HS-27A (cell line): Measurements from ENCODE around the gene PTGIS.
"Not testable (repeated sequence)": the region's sequence is repeated elsewhere in the genome, so short reads cannot be mapped to it uniquely, and the experiment has no call there.

ENCODE experiments used
- DNase-seq: peaks from one replicate; pipeline ENCODE4 v3.0.0-alpha.2; 2012; ENCODE audit warnings: low read depth, missing footprints

PTGIS gene

DNA sequence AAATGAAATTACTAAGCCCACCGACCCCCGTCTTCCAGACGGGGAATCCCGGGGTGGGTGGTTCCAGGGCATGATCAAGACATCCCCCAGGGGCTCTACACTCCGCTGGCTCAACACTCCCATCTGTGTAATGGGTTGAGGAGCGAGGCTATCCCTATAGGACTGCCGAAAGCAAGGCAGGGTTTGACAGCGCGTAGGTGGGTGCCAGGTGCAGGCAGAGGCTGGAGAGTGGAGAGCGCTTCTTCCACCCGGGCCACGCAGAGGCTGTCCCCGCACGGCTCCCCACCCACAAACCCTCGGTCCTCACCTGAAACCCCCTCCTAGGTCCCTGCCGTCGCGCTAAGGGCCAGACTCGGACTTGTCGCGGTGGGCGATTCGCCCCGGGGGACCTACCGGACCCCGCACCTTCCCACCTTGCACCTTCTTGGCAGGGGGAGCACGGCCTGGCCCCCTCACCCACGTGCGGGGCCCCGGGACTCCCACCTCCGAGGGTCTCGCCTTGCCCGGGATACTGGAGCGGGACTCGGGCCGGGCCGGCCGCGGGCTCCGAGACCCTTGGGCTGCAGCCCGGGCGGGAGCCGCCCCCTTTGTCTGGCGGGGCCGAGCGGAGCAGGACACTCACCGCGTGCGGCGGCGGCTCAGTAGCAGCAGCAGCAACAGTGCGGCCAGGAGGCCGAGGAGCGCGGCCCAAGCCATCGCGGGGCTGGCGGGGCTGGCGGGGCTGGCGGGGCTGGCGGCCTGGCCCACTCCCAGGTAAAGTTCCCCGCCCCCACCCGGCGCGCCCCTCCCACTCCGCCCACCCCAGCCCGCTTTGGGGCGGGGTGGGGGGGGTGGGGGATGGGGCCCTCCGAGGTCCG is at the start of gene PTGIS:
Gene PTGIS (minus strand): TSS at position 717 of the 857 bp plus-strand sequence. CDS start 21 bp downstream, at position 696.
- DNase-seq = no peak

DNA sequence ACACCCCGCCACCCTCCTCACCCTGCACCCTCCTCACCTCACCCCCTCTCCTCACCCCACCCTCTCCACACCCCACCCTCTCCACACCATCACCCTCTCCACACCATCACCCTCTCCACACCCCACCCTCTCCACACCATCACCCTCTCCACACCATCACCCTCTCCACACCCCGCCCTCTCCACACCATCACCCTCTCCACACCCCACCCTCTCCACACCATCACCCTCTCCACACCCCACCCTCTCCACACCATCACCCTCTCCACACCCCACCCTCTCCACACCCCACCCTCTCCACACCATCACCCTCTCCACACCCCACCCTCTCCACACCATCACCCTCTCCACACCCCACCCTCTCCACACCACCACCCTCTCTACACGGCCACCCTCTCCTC is 49.5 kb upstream of the PTGIS start:
- DNase-seq = not testable (repeated sequence)

DNA sequence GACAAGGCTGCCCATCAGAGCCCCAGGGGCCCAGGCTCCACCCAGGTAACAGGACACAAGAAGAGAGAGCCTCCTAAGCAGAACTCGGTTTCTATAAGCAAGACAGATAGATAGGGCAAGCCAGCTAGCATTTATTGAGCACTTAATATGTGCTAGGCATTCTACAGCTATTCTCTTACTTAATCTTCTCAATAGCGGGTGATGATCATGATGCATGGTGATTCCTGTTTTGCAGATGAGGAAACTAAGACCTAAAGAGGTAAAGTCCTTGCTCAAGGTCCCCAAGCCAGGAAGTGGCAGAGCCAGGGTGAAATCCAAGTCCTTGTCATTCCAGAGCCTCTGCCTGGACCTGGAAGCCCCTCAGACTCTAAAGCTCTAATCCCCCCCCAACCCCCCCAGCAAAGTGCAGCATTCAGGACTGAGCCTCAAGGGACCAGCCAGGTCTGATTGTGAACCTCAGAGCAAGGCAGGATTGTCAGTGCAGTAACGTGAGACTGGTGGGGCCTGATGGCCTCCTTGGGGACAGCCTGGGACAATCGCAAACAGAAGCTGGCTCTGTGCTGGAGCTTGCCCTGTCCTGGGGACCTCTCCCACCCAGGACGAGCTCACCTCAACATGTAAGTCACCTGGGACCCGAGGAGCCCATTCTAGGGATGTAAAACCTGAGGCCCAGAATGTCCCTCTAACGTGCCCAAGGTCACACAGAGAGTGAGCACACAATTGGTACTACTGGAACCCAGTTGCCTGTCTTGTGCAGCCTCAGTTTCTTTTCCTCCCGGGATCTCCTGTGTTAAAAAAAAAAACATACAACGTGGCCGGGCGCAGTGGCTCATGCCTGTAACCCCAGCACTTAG is 48.4 kb upstream of the PTGIS start:
- DNase-seq = no peak

DNA sequence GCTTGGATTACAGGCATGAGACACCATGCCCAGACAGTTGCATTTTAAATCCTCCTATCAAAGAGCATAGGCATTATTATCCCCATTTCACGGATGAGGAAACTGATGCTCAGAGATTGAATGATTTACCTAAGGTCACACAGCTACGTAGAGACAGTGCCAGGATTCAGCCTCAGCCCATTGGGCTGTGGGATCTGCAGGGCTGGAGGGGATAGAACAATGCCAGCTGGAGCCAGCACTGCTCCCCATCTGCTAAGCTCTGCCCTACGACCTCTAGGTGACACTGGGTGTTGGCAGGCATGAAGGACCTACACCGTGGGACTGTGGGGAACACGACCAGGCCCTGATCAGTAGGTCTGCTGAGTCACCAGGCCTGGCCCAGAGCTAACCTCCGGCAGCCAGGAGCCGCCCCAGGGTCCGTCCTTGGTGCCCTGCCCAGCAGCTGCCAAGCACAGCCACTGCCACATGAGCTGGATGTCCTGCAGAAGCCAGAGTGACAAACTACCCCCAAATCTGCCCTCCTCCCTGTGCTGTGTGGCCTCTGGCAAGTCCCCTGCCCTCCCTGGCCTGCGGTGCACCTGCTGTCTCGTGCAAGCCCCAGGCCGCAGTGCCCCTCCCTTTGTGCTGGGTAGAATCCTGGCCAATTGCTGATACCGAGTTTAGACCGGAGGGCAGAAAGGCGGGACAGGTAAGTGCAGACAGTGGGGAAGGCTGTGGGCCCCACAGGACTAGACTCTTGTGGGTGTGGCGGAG is 47.6 kb upstream of the PTGIS start:
- DNase-seq = no peak

DNA sequence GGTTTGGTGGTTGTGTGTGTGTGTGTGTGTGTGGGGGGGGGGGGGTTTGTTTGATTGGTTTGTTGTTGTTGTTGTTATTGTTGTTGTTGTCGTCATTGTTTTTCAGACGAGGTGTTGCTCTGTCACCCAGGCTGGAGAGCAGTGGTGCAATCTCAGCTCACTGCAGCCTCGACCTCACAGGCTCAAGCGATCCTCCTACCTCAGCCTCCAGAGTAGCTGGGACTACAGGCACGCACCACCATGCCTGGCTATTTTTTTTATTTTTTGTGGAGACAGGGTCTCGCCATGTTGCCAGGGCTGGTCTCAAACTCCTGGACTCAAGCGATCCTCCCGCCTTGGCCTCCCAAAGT is 47.1 kb upstream of the PTGIS start:
- not testable (repeated sequence) for DNase-seq

DNA sequence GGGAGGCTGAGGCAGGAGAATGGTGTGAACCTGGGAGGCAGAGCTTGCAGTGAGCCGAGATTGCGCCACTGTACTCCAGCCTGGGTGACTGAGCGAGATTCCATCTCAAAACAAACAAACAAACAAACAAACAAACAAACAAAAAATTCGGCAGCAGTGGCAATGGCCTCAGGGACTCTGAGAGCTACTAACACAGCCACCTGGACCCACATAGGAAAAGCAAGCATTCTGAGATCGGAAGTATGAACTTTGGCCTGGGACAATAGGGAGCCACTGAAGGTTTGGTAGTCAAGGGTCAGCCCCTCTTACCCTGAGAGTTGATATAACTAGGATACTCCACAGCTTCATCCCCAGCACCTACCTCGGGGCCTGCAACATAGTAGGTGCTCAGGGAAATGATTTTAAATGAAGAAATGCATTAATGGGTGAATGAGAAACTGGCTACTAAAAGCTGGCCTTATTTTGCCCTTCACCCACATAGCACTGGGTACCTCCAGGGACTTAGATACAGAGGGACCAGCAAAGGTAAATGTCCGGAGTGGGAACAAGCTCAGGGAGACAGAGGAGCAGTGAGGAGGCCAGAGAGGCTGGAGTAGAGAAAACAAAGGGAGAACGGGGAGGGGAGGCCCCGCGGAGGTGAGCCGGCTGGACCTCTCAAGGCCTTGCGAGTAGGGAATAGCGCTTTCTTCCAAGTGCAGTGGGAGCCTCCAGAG is 46.6 kb upstream of the PTGIS start:
- no peak for DNase-seq

DNA sequence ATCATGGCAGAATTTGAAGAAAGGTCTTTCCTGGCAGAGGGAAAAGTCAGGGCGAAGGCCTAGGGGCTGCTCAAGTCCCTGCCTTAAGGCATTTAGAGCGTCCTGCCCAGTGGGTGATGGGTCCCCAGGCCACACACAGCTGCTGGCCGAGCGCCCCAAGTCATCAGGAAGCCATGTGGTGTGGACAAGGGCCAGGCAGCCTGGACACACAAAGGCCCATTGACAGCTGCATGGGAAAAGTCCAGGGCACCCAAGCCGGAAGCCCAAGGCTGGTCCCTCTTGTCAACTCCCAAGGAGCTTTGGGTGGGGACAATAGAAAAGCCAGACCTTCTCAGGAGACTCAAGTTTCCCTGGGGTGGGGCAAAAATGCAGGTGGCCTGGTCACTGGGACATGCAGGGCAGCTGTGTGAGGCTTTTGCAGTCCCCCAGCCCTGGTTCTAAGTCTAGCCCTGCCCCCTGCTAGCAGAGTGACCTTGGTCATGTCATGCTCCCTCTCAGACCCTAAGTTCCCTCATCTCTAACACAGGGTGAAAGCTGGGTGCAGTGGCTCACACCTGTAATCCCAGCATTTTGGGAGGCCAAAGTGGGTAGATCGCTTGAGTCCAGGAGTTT is 44.3 kb upstream of the PTGIS start:
- no peak for DNase-seq

DNA sequence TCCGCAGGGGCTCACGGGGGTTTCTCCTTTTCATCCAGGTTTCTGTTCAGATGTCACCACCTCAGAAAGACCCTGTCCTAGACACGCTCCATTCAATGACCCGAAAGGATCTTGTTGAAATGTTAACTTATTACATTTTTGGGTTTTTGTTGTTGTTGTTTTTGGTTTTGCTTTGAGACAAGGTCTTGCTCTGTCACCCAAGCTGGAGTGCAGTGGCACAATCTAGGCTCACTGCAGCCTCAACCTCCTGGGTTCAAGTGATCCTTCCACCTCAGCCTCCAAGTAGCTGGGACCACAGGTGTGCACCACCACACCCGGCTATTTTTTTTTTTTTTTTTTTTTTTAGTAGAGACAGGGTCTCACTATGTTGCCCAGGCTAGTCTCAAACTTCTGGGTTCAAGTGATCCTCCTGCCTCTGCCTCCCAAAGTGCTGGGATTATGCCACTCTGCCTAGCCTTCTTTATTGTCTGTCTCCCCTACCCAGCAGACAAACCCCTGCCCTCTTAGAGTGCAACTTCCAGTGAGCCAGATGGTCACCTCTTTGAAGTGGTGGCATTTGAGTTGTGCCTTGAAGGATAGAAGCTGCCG is 43.7 kb upstream of the PTGIS start:
- not testable (repeated sequence) for DNase-seq

DNA sequence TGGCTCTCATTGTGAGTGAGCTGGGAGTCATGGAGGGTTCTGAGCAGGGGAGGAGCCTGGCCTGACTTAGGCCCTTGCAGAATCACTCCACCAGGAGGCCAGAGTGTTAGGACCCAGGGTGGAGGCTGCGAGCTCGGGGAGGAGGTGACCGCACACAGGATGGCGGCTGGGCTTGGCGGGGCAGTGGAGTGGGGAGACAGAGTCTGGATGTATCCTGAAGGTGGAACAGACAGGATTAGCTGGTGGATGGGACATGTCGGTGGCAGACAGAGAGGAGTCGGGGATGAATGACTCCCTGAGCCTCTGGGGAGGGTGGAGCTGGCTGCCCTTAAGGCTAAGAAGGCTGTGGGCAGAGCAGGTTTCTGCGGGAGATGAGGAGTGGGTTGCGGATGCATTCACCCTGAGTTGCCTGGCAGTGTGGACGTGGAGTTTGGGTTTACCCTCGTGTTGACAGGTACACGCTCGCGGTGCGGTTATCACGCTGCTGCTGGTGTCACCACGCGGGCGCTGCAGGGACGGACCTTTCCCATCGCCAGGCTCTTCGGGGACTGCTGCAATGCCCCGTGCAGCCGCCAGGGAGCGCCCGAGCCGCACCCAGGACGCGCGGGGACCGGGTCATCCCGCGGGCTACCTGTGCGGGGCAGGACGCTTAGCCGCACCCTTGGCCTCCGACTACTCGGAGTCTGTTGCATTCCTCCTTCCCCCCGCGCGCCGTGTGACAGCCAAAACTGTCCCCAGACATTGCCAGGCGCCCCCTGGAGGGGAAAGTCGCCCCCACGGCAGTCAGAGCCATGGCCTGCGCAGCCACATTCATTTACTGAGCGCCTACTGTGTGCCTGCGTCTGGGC is 43.0 kb upstream of the PTGIS start:
- DNase-seq = no peak

DNA sequence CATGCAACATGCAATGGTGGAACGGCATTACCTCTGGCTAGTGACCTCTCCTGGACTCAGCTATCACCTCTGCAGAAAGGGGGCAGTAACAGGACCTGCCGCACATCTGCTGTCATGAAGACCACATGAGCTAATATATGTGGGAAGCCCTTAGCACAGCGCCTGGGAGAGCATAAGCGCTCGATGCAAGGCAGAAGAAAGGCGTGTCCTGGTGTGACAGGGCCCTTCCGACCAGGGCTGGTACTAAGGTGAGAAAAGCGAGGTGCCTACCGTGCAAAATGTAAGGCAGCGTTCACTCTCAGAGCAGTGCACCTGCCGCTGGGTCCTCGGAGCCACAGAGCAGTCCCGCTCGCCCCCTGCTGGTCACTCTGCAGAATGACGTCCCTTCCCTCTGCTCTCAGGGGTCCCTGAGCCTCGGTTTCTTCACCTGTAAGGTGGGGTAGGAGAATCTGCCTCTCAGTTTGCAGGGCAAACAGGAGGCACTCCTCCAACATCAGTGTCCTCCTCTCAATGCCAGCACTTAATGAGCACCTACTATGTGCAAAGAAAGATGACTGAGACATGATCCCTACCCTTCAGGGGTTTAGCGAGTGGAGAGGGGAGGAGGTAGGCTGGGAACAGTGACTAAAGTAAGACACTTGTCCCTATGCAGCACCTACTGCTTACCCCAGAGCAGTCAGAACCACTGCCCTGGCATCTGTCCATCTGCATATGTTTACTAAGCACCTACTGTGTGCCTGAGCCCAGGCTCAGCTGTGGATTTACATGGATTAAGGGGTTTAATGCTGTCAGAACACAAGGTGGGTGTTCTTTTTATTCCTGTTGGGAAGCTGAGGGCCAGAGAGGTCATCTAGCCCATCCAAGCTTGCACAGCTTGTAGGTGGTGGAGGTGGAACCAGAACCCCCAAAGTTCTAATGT is 41.1 kb upstream of the PTGIS start:
- DNase-seq = no peak

DNA sequence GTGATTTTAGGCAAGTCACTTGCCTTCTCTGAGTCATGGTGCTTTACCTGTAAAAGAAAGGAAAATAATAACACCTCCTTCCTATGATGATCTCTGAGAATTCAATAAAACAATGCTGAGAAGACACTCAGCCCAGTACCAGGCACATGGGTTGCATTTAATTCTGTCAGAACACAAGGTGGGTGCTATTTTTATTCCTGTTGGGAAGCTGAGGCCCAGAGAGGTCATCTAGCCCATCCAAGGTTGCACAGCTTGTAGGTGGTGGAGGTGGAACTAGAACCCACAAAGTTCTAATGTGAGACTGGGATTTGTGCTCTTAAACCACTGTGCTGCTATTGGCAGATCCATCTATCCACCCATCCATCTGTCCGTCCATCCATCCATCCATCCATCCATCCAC is 39.6 kb upstream of the PTGIS start:
- no peak for DNase-seq

DNA sequence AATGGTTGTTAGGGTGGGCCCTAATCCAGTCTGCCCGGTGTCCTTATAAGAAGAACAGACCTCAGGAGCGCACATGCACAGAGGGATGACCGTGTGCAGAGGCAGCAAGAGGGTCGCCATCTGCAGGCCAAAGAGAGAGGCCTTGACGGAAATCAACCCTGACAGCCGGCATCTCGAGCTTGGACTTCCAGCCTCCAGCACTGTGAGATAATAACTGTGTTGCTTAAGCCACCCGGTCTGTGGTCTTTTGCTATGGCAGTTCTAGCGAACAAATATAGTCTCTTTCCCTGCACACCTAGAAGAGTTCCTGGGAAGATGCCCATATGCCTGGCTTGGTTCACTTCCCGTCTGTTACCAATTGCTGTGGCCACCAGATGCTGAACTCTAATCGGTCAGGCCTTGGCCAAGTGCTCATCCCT is 35.3 kb upstream of the PTGIS start:
- DNase-seq = no peak

DNA sequence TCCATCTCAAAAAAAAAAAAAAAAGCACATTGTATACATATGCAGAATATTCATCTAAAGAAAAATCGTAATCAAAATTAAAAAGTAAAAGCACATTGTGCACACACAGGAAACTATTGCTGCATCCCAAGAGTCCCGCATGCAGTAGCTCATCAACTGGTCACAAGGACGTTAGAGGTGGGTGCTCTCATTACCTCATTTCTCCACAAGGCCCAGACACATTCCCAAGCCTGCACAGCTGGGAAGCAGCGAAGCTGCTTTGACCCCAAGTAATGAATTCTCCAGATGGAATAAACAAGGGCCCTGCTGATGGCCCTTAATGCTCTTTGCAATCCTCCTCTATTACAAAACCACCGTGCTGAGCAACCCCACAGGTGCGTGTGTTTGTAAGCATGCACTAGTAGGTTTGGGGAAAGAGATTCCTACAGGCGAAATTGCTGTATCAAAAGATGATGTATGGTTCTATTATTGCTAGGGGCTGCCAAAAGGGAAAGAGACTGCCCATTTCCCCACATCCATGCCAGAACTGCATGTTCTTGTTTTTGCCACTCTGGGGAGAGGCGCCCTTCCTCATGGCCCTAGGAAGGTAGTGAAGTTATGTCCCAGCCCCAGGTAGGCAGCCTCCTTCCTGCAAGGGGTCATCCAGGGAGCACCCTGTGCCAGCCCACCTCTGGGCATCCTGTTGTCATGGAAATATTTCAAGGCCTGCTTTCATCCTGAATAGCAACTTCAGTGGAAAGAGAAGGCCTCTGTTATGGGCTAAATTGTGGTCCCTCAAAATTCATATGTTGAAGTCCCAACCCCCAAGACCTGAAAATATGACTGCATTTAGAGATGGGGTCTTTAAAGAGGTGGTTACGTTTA is 34.6 kb upstream of the PTGIS start:
- no peak for DNase-seq

DNA sequence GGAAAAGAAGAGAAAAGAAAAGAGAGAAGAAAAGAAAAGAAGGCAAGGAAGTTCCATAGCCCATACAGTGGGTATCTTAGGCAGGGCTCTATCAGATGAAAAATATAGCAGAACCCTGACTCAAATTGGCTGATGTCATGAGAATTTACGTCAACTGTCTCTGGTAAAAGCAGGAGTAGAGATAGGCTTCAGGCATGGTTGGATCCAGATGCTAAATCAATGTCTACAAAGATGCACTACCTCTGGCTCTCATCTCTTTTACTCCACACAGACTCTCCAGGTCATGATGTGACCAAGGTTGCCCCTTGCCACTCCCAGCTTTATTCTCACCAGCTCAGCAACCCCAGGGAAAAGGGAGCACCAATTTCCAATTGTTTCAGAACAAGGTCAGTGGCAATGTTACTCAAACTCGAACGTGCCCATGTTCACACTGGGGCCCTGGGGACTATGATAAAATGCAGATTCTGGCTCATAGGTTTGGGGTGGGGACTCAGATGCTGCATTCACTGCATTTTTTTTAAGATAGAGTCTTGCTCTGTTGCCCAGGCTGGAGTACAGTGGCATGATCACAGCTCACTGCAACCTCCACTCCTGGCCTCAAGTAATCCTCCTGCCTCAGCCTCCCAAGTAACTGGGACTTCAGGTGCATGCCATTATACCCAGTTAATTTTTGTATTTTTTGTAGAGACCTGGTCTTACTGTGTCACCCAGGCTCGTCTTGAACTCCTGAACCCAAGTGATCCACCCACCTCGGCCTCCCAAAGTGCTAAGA is 33.4 kb upstream of the PTGIS start:
- no peak for DNase-seq

DNA sequence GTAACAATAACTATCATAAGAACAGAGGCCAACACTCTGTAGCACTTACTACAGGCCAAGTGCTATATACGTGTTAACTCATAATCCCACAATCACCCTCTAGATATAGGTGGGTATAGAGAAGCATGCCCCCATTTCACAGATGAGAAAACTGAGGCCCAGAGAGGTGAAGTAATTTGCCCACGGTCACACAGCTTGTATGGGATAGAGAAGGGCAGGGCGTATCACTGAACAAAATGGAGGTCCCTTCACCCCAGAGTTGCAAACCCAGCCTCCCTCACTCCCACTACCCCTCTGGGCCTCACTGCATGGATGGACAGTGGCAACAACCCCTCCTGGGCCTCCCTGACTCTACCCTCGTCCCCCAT is 31.8 kb upstream of the PTGIS start:
- no peak for DNase-seq

DNA sequence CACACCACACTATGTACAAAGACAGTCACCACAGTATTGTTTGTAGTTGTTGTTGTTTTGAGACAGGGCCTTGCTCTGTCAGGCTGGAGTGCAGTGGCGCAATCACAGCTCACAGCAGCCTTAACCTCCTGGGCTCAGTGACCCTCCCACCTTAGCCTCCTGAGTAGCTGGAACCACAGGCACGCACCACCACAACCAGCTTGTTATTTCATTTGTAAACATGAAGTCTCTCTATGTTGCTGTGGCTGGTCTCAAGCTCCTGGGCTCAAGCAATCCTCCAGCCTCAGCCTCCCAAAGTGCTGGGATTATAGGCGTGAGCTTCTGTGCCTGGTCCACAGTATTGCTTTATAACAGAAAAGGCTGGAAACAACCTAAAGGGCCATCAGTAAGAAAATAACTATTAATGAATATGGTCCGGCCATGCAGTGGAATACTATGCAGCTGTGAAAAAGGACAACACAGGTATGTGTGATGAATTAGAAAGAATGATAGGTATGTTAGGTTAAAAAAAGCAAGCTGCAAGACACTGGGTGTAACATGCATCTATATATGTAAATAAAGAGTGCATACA is 30.0 kb upstream of the PTGIS start:
- DNase-seq = no peak
